GM12878 (cell line): Measurements from ENCODE around the gene COPS6. TPM values are rescaled to one million over a fixed set of nuclear protein-coding genes. Genes with fewer than 3 reads are reported as not detected.

Experiments used
- ATAC-seq: fragments of 200-7000 bp; cut with Tn5 transposase; 3 replicates; pipeline ENCODE4 v1.9.1; 2020; ENCODE audit warnings: mild to moderate bottlenecking, moderate library complexity
- BruUV-seq: library from RNA; stranded (reverse); fragments of 400-500 nt; replicated peaks from 2 replicates; lab custom pipeline; 2021; lab: Mats Ljungman, UMichigan
- CTCF ChIA-PET: fragments of 300-600 bp; sonication (Branson Sonifier 250); formaldehyde crosslinking; extraction: SDS; loops from one replicate; lab custom pipeline; 2021; ENCODE audit warnings: inconsistent platforms; lab: Yijun Ruan, JAX
- POLR2A ChIA-PET: fragments of 350-600 bp; formaldehyde crosslinking; extraction: SDS; loops from one replicate; lab custom pipeline; 2021; ENCODE audit warnings: inconsistent platforms; lab: Charles Lee
- RAD21 ChIA-PET: fragments of 300-600 bp; sonication (Branson Sonifier 250); formaldehyde crosslinking; loops from one replicate; lab custom pipeline; 2023; ENCODE audit warnings: antibody characterized with exemption; ENCODE audit not compliant: unreplicated experiment; lab: Charles Lee
- SMC1A ChIA-PET: fragments of 300-600 bp; sonication (Branson Sonifier 250); formaldehyde crosslinking; loops from one replicate; lab custom pipeline; 2023; ENCODE audit not compliant: unreplicated experiment, uncharacterized antibody; lab: Charles Lee
- DNase-seq: peaks from one replicate; pipeline ENCODE4 v3.0.0-alpha.2; 2011; ENCODE audit warnings: low read depth, low spot score
- FAIRE-seq: peaks from 3 replicates; lab custom pipeline; 2011; peaks lifted over from hg19 to GRCh38; lab: Jason Lieb, UNC
- H2AFZ ChIP-seq: 2 replicates; pipeline ENCODE4 v1.6.0; 2011; ENCODE audit warnings: low read depth, low read length, control low read depth; ENCODE audit not compliant: control insufficient read depth
- H3K27ac ChIP-seq: 2 replicates; pipeline ENCODE4 v1.5.1; 2011; ENCODE audit warnings: control low read depth; ENCODE audit not compliant: control insufficient read depth, insufficient read depth
- H3K27me3 ChIP-seq, 2 experiments: replicated peaks in 1 of 2; 2 replicates each; pipeline versions ENCODE4 v1.6.0 to v1.6.1; 2011; ENCODE audit warnings: low read length in 1 of 2; ENCODE audit not compliant: control insufficient read depth in 2 of 2, insufficient read depth in 2 of 2
- H3K36me3 ChIP-seq, 2 experiments: 2 replicates each; pipeline ENCODE4 v1.5.1; 2011; ENCODE audit warnings: low read length in 1 of 2; ENCODE audit not compliant: control insufficient read depth in 2 of 2, insufficient read depth in 2 of 2
- H3K4me1 ChIP-seq: 2 replicates; pipeline ENCODE4 v1.6.1; 2011; ENCODE audit warnings: mild to moderate bottlenecking, low read length, moderate library complexity, mixed read lengths; ENCODE audit not compliant: control insufficient read depth, insufficient read depth
- H3K4me2 ChIP-seq: 2 replicates; pipeline ENCODE4 v1.6.0; 2011; ENCODE audit warnings: control low read depth; ENCODE audit not compliant: control insufficient read depth, insufficient read depth
- H3K4me3 ChIP-seq: fragments of 200-600 bp; sonication (generic); 2 replicates; pipeline ENCODE4 v1.5.1; 2016
- H3K79me2 ChIP-seq: 2 replicates; pipeline ENCODE4 v1.6.0; 2011; ENCODE audit warnings: low read length; ENCODE audit not compliant: control insufficient read depth, insufficient read depth
- H3K9ac ChIP-seq: 2 replicates; pipeline ENCODE4 v1.8.0; 2011; ENCODE audit warnings: low read length, control low read depth, mixed read lengths; ENCODE audit not compliant: control insufficient read depth, insufficient read depth
- H3K9me3 ChIP-seq: replicated peaks from 3 replicates; pipeline ENCODE4 v1.5.1; 2011; ENCODE audit warnings: mild to moderate bottlenecking, low read length; ENCODE audit not compliant: control insufficient read depth, insufficient read depth
- H4K20me1 ChIP-seq: 2 replicates; pipeline ENCODE4 v1.6.0; 2011; ENCODE audit not compliant: control insufficient read depth, insufficient read depth
- CBX3 ChIP-seq: fragments of 200-600 bp; sonication (generic); IDR thresholded peaks from 2 replicates; pipeline ENCODE4 v1.6.1; 2016; ENCODE audit warnings: low read depth, borderline replicate concordance
- POLR2A ChIP-seq: IDR thresholded peaks from 2 replicates; pipeline ENCODE4 v1.6.1; 2011; ENCODE audit warnings: low read depth, mild to moderate bottlenecking, low read length
- POLR2AphosphoS5 ChIP-seq: IDR thresholded peaks from 2 replicates; pipeline ENCODE4 v1.6.1; 2011; ENCODE audit warnings: mild to moderate bottlenecking, low read length, inconsistent platforms
- RAD51 ChIP-seq: fragments of 450-650 bp; IDR thresholded peaks from 2 replicates; pipeline ENCODE4 v1.6.1; 2016; ENCODE audit warnings: moderate library complexity, mild to moderate bottlenecking, inconsistent platforms
- WGBS: methylation state at CpG from one replicate; pipeline ENCODE4 v1.1.6; 2016; ENCODE audit warnings: low lambda C conversion rate; ENCODE audit not compliant: insufficient replicate concordance, insufficient coverage; ENCODE audit errors: missing lambda C conversion rate; 5-methylcytosine and 5-hydroxymethylcytosine counted together
- in situ Hi-C: fragments of 300-500 bp; cut with MboI; formaldehyde crosslinking; loops from 9 replicates; pipeline ENCODE4 v1.14.3; 2018; ENCODE audit warnings: mixed read lengths
- intact Hi-C: fragments of 100-400 bp; cut with micrococcal nuclease; formaldehyde crosslinking; loops from one replicate; pipeline ENCODE4 v1.14.2; 2022; ENCODE audit not compliant: unreplicated experiment
- polyA plus RNA-seq, 11 experiments: library from polyadenylated mRNA; depleted of rRNA in 4 of 11; unstranded in 6 of 11; stranded (reverse) in 5 of 11; fragments of >200 nt; fragmentation: Nextera tagmentation in 4 of 11; fragmentation: Illumina TruSeq in 1 of 11; extraction: Ambion mirVana in 4 of 11; extraction: Trizol in 1 of 11; gene quantifications; 1 replicate in 1 of 11; 2 replicates in 10 of 11; pipeline versions ENCODE4 v1.2.1 to v1.2.3, GENCODE V29; 2011 to 2016; ENCODE audit warnings: inconsistent platforms in 2 of 11, missing spikeins in 2 of 11, low read depth in 1 of 11
- total RNA-seq, 4 experiments: library from RNA; depleted of rRNA in 3 of 4; stranded (reverse); fragments of >200 nt in 3 of 4; fragmentation: Illumina TruSeq in 1 of 4; extraction: Trizol in 1 of 4; gene quantifications; 2 replicates each; pipeline versions ENCODE4 v1.2.1 to v1.2.3, GENCODE V29; 2013 to 2021
- TF ChIP-seq, protein P1 (sequence below): fragments of 450-650 bp; IDR thresholded peaks from 2 replicates; pipeline ENCODE4 v1.6.1; 2017; ENCODE audit warnings: low read depth, mild to moderate bottlenecking, moderate library complexity

Gene COPS6
- total and polyA plus RNA-seq, 10 of the 15 experiments (the other 5 are each of a cell fraction or from before 2014, with no cell fraction given): 28.5 to 182 (median 81.5) TPM

DNA sequence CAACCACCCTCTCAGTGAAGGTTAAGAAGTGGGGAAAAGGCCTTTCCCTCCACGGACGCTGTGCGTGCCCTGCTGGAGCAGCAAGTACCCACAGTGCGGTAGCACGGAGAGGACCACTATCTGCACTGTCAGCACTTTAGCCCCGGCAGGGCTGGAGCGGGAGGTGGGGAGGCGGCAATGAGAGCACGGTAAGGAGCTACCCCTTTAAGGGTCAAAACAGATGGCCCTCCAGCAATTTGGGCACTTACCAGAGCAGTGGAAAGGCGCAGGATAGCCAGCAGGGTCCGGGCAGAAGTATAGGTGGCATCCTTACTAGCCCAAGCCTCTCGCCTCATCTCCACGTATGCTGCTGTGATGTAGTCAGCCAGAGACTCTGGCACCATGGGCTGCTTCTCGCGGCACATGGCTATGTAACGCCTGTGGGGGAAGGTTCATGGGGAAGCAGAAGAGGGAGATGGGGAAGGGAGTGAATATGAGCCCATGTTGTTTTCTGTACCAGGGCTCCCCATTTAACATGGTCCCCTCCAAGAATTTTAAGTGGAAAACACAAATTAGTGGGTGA, 5.2 kb downstream of the COPS6 start:
- no peak overlapping the region for H2AFZ ChIP-seq
- WGBS: 89% methylated on average over 16 of the region's 16 CpGs
- peaks cover 49 to 61% of the 10 kb centered on the region in 2 experiments for H3K36me3 ChIP-seq
- ChIA-PET CTCF (no interaction called here), POLR2A (no interaction called here), SMC1A (interaction anchor here (1.6 kb wide), 1 partner anchor 38 kb away, joined by 5 read pairs; no protein-coding TSS in a partner anchor), RAD21 (no interaction called here)
- H3K9ac ChIP-seq: no peak overlapping the region
- H3K27me3 ChIP-seq: no peaks in the 10 kb centered on the region
- H3K27ac ChIP-seq: no peak overlapping the region
- DNase-seq (no peak), FAIRE-seq (no peak), ATAC-seq (no peak)
- H3K4me2 ChIP-seq: no peak overlapping the region
- BruUV-seq: no TSS peak
- in situ Hi-C loops: no loop called here
- intact Hi-C loops: no loop called here
- peak; percentile 62; the same call in 1 of the 2 replicates for TF ChIP-seq POLR2AphosphoS5
- TF ChIP-seq CBX3: no peak
- TF ChIP-seq POLR2A: peak; percentile 62
- H4K20me1 ChIP-seq: peaks cover 3% of the 10 kb centered on the region; the same call in 1 of the 2 replicates
- peaks cover 10% of the 10 kb centered on the region for H3K79me2 ChIP-seq
- H3K9me3 ChIP-seq: no peaks in the 10 kb centered on the region
- H3K4me3 ChIP-seq: no peak overlapping the region
- H3K4me1 ChIP-seq: peaks cover 3% of the 10 kb centered on the region

DNA sequence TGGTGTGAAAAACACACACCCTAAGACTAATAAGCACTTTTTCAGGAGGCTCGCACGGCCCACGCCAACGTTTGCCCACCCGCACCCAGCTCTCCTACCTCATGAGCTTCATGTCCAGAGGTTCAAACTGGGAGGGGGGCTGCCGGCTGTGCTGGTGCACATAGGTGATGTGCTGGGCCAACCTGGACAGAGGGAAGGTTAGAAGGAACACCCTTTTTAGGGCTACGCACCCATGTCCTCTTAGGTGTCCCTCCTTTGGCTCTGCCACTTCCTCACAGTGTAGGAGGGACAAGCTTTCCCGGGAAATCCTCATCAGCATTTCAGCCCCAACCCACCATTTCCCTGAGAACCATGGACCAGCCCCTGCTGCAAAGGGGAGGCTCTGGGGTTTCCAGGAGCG, 6.5 kb downstream of the COPS6 start:
- peaks cover 18% of the 10 kb centered on the region for H3K79me2 ChIP-seq
- 90% methylated on average over 9 of the region's 9 CpGs for WGBS
- in situ Hi-C loops (no loop called here), intact Hi-C loops (no loop called here)
- ChIA-PET SMC1A (interaction anchor here (1.6 kb wide), 1 partner anchor 37 kb away, joined by 5 read pairs; no protein-coding TSS in a partner anchor), POLR2A (no interaction called here), CTCF (interaction anchor here (0.8 to 1.5 kb wide), 2 partner anchors 10 to 76 kb away, joined by 3 read pairs; no protein-coding TSS in a partner anchor), RAD21 (no interaction called here)
- peaks cover 10% of the 10 kb centered on the region for H3K4me1 ChIP-seq
- no peak overlapping the region for H2AFZ ChIP-seq
- H3K9me3 ChIP-seq: no peaks in the 10 kb centered on the region
- FAIRE-seq (no peak), DNase-seq (no peak), ATAC-seq (no peak)
- H3K36me3 ChIP-seq: peaks cover 57 to 69% of the 10 kb centered on the region in 2 experiments
- no peak overlapping the region for H3K9ac ChIP-seq
- H3K27ac ChIP-seq: no peak overlapping the region
- no TSS peak for BruUV-seq
- H4K20me1 ChIP-seq: peaks cover 3% of the 10 kb centered on the region; the same call in 1 of the 2 replicates
- no peaks in the 10 kb centered on the region for H3K27me3 ChIP-seq
- H3K4me2 ChIP-seq: no peak overlapping the region
- TF ChIP-seq RAD51 (no peak), POLR2A (peak; percentile 41), POLR2AphosphoS5 (peak; percentile 50; the same call in 1 of the 2 replicates)
- TF ChIP-seq, protein P1, sequence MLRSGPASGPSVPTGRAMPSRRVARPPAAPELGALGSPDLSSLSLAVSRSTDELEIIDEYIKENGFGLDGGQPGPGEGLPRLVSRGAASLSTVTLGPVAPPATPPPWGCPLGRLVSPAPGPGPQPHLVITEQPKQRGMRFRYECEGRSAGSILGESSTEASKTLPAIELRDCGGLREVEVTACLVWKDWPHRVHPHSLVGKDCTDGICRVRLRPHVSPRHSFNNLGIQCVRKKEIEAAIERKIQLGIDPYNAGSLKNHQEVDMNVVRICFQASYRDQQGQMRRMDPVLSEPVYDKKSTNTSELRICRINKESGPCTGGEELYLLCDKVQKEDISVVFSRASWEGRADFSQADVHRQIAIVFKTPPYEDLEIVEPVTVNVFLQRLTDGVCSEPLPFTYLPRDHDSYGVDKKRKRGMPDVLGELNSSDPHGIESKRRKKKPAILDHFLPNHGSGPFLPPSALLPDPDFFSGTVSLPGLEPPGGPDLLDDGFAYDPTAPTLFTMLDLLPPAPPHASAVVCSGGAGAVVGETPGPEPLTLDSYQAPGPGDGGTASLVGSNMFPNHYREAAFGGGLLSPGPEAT: no peak
- no peak overlapping the region for H3K4me3 ChIP-seq
